NOMO-1 (cell line): ENCODE data around the gene TEKTIP1.
"Not testable (repeated sequence)": the region's sequence is repeated elsewhere in the genome, so short reads cannot be mapped to it uniquely, and the experiment has no call there.

Source experiments
- DNase-seq, 2 experiments: peaks; one replicate each; lab custom pipeline; 2025; ENCODE audit not compliant: unreplicated experiment in 2 of 2; lab: John Stamatoyannopoulos, UW

TEKTIP1 gene

DNA sequence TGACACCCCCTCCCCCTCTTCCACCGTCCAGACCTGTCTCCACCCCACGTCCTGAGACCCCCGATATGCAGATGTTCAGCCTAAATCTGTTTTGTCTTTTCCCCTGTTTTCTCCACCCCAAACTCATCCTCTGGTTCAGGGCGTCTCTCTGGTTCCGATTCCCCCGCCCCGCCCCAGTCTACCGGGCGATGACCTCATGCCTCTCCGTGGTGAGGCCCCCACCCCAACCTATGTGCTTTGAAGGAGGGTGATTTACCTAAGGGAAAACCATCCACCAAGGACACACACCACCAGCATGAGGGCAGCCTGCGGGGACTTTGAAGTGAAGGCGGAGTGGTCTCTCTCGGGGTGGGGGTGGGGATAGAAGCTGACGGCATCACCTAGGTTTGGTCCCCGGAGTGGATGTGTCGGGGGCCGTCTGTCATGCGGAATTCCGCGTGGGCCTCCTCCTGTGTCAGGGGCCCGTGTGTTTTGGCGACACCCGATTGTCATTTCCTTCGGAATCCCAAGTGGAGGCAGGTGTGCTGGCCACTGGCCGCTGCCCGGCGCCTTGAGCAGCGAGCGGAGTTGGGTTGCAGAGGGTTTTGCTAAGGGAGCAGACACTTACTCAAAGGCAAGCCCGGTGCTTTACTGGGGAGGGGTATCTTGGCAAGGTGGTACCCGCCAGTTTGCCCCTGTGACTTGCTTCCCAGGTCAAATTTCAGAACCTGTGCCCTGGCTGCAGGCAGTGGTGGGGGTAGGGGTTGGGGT, 31.4 kb upstream of the TEKTIP1 start:
- DNase-seq: no peak

DNA sequence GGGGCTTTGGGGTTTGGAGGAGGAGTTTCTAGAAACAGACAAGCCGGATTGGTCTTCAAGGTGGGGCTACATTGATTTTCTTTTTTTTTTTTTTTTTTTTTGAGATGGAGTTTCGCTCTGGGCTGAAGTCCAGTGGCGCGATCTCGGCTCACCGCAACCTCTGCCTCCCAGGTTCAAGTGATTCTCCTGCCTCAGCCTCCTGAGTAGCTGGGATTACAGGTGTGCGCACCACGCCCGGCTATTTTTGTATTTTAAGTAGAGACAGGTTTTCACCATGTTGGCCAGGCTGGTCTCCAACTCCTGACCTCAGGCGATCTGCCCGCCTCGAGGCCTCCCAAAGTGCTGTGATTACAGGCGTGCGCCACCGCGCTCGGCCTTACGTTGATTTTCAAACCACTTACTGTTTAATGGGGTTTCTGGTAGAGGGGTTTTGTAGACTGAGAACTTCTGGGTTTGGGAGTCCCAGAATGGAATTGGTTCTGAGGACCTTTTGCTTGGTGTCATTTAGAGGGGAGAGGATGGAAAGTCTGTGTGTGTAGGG, 30.8 kb upstream of the TEKTIP1 start:
- DNase-seq: not testable (repeated sequence)

DNA sequence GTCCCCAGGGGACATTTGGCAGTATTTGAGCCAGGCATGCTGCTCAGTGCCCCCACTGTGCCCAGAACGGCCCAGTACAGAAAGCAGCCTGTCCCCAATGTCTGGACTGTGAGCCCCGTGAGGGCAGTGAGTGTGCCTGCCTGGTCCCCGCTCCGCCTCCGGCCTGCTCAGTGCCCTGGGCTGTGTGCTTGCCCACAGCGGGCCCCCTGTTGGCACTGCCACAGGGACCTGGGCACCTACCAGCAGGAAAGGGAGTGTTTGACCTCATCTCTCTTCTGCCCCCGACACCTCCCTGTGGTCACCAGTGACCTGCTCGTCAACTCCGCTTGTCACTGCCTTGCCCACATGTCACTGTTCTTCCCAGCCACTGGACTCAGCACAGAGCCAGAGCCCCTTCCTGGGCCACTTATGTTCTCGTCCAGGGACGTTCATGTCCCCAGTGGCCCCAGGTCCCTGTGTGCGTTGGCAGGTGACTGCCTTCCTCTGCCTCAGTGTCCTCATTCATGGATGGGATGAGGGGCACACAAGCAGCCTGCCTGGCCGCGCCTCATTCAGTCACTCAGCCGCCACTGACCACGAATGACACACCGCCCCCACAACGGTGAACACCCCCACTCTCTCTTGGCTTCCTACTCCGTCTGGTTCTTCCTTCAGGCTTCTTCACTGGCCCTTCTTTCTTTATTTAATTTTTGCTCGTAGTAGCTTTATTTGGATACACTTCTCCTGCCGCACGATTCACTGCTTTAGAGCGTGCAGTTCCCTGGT, 30.0 kb upstream of the TEKTIP1 start:
- no peak for DNase-seq

GRCh38 chr19:3509566-3509989, 29.4 kb upstream of the TEKTIP1 start:
- DNase-seq: no peak

GRCh38 chr19:3510727-3511126, 28.2 kb upstream of the TEKTIP1 start:
- DNase-seq: no peak

GRCh38 chr19:3511506-3512251, 27.3 kb upstream of the TEKTIP1 start:
- no peak for DNase-seq

- no peak for DNase-seq
Observed at GRCh38 chr19:3512562-3513228, 26.3 kb upstream of the TEKTIP1 start.

GRCh38 chr19:3513229-3514140, 25.5 kb upstream of the TEKTIP1 start:
- no peak for DNase-seq

DNA sequence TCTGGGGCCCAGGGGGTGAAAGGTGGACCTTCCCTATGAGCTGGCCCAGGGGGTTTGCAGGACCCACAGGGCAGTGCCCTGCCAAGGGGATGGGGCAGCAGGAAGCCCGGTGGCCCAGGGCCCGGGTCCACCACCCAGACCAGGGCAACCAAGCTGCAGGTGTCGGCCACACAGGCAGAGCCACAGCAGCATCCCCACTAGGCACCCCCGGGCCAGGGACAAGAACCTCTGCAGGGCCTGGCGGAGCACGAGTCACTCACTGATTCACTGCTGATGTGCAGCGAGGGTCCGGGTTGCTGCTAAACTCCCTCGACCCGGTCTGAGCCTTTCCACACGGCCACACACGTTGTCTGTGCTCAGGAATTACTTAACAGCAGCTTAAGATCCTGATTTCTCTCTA, 24.0 kb upstream of the TEKTIP1 start:
- DNase-seq: no peak

DNA sequence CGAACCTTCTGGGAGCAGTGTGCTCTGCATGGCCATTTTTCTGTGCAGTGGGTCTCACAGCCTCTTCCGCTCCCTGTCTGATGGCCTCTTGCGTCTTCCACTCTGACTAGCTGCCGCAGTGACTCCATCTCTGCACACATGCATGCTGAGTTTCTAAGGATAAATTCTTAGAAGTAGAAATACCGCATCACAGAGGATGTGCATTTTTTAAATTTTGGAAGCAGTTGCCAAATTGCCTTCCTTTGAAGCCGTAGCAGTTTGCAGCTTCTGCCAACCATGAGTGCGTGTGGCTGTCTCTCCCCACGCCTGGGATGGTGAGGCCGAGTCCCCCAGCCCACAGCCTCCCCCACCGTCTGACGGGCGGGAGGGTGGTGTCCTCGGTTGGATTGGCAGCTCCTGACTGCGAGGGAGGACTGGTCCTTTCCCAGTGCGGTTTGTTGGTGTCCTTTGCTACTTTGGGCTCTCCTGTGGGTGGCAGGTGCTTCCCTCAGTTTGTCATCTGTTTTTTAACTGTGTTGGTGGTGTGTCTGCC, 23.0 kb upstream of the TEKTIP1 start:
- DNase-seq: no peak

DNA sequence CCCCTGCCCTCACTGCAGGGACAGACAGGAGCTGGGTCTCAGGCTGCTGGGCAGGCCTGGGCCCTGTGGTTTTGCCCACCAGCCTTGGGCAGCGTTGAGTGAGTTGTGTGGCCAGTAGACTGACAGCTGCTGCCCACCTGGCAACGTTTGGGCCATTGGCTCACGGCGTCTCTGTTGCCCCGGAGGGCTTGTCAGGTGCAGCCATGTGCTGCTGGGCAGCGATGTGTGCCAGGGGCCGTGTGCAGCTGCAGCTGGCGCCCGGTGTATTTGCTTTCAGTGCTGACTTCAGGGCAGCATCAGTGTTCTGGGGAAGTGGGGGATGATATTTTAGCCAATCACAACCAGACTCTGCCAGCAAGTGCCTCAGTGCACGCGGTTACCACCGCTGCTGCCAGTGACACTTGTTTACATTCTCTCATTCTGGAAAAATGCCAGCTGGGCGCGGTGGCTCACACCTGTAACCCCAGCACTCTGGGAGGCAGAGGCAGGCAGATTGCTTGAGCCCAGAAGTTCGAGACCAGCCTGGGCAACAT, 22.2 kb upstream of the TEKTIP1 start:
- DNase-seq: no peak

DNA sequence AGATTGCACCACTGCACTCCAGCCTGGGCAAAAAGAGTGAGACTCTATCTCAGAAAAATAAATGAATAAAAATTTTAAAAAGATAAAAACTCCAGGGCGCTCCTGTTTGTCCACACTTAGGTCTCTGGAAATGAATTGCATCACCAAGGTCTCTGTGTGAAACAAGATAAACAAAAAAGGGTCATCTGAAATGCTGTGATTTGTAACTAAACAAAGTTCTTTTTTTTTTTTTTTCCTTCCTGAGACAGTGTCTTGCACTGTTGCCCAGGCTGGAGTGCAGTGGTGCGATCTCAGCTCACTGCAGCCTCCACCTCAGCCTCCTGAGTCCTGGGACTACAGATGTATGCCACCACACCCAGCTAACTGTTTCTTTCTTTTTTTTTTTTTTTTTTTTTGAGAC, 21.3 kb upstream of the TEKTIP1 start:
- DNase-seq: no peak

- DNase-seq: no peak
Observed at GRCh38 chr19:3518255-3518654, 20.7 kb upstream of the TEKTIP1 start.

GRCh38 chr19:3518659-3519058, 20.3 kb upstream of the TEKTIP1 start:
- no peak for DNase-seq

GRCh38 chr19:3519126-3519525, 19.8 kb upstream of the TEKTIP1 start:
- DNase-seq: no peak

- DNase-seq: no peak
Observed at GRCh38 chr19:3520166-3521103, 18.5 kb upstream of the TEKTIP1 start.

GRCh38 chr19:3521104-3521445, 17.9 kb upstream of the TEKTIP1 start:
- DNase-seq: no peak
